GM03348 (cell line): ENCODE results near the gene RAMACL.
"Not testable (repeated sequence)": the region's sequence is repeated elsewhere in the genome, so short reads cannot be mapped to it uniquely, and the experiment has no call there.

Source experiments
- DNase-seq: peaks from one replicate; pipeline ENCODE4 v3.0.0; 2012; ENCODE audit warnings: low spot score

The RAMACL gene

DNA sequence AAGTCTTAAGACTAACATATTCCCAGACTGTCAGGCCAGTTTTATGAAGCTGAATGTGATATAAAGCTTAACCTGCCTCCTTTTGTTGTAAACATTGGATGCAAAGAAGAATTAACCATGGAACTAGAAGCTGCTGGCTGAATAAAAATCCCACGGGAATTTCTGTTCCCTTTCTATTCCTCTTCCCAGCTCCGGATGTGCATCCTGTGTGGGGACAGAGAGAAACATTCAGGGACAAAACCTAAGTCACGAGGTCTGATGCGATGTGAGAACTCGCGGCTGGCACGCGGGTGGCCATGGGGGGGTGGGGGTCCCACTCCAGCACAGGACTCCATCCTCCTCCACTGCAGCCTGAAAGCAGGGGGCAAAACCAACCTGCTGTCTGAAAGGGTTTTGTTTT lies 32.2 kb downstream of the RAMACL start:
- no peak for DNase-seq

DNA sequence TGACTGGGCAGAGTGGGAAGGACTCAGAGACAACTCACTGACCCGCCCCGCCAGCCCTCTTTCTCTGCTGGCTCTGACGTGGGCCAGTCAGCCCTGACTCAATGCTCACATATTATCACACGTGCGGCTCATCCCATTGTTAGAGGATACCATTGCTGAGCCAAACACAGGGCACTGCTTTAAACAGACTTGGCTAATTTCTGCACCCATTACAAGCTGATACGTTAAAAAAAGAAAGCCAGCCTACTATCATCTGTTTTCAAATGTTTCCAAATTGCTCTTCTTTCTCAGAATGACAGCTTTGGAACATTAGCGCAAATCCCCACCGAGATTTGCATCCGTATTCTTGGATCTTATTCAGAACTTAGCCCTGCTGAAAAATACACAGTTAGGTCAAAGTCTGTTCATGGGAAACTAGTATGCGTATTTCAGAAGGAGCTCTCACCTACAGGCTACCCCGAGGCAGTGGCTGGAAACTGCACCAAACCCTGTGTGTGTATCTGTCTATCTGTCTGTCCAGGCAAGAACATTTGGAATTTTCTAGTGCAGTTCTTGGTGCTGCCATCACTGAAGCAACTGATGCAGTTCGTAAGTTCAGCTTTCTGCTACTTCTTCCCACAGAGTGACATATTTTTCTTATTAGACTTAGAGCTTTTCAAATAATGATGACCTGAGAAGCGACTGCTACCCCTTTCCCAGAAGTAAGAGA lies 32.8 kb downstream of the RAMACL start:
- DNase-seq: peak; percentile 86

DNA sequence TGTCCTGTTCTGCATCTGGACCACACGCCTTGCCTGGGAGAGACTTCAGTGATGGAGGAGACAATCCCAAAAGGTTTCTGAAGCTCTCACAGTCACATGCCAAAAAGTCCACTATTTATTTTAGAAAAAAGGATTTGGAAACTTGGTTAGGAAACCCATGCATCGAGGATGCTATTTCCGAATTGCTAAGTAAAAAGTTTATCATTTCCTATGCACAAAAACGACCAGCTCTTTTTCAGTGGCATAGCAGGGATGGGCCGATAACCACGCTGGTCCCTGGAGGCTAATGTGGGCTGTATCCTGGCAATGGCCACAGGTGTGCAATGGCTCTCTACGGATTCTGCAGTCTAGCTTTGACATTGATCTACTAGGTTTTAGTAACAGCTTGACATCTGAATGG lies 33.9 kb downstream of the RAMACL start:
- DNase-seq: no peak

DNA sequence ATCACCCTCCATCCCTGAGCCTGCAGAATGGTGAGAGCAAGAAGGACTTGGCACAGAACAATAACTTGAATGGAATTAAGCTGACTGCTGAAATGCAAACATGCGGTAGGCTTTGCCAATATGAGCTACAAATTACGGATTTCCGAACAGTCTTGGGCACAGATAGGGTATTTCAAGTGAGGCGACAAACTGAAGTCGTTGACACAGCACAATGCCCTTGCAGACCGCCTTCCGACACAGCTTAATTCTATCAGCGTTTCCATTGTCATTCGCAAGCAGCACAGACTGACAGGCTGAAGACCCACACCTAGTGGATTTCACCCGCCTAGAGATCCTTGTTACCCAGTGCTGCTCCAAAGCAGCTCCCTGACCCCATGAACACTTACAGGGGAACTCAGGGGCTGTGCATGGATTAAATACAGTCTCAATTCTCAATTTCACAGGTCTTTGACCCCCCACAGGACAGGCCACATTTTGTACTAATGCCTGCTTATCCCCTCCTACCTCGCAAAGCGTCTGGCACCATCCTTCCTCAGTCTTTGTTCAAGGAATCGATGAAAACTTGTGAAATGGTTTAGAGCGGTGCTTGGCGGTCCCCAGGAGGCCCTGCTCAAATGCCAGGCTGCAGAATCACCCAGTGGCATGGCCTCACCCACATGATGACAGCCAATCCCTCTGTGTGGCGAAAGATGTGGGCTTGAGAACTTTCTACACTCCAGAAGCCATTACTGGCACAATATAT lies 34.6 kb downstream of the RAMACL start:
- no peak for DNase-seq

DNA sequence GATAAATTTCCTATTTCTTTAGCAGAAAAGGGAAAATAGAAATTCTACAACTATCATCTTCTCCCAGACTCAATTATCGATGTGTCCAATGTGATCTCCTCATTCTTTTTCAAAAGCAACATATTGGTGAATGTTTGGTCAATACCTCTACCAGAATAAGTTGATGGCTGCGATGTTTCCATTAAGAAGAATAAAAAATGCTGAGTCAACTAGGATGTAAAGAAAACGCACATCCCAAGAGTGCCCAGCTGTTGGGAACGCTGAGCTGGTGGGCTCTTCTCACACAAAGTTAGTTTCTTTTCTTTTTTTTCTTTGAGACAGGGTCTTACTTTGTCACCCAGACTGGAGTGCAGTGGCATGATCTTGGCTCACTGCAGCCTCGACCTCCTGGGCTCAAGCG lies 39.8 kb downstream of the RAMACL start:
- no peak for DNase-seq

DNA sequence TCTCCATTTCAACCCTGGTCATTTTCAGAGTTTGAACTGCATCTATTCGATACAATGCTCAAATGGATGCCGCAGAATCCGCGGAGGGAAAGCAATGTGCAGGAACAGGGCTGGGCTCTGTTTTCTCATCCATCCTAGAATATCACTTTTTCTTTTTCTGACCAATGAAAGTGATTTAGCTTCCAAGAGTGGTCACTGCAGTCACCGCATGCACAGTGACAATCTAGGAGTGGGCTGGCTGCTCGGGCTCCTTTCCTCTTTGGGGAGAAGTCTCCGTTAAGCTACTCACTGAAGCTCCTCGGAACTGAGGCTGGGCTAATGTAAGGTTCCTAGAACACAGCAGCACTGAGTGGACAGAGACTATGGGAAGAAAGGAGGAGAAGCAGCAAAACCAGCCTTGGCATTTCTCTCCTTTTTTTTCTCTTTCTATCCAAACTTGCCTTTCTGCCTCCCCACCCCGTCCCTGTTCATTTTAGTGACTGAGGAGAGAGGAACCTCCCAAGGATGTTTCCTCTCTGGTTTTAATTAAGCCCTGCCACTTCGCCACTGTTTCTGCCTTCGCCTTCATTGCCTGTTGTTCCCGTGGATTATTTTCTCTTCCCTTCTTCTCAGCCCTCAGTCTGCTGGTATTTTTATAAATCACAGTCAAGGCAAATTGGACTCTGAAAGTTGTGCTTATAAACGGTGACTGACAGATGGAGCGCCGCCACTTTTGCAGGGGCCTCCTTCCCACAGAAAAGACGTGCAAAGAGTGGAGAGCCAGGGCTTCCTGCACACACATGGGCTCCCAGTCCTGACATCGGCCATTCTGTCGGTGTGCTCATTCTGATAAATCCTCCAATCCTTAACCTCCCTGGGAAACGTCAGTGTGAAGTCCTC lies 41.1 kb downstream of the RAMACL start:
- no peak for DNase-seq

DNA sequence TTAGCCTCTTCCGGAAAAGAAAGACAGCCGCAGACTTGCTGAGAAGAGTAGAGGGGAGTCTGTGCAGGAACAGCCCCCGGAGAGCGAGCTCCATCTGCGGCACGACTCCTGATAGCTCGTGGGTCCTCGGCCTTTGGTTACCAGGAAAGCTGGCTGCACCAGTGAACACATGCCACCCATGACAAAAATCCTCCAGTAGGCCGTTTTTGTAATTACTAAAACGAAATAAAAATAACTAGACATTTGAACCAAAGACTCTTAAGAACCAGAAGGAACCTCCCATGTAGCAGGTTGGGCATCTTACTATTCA lies 42.2 kb downstream of the RAMACL start:
- DNase-seq: no peak

DNA sequence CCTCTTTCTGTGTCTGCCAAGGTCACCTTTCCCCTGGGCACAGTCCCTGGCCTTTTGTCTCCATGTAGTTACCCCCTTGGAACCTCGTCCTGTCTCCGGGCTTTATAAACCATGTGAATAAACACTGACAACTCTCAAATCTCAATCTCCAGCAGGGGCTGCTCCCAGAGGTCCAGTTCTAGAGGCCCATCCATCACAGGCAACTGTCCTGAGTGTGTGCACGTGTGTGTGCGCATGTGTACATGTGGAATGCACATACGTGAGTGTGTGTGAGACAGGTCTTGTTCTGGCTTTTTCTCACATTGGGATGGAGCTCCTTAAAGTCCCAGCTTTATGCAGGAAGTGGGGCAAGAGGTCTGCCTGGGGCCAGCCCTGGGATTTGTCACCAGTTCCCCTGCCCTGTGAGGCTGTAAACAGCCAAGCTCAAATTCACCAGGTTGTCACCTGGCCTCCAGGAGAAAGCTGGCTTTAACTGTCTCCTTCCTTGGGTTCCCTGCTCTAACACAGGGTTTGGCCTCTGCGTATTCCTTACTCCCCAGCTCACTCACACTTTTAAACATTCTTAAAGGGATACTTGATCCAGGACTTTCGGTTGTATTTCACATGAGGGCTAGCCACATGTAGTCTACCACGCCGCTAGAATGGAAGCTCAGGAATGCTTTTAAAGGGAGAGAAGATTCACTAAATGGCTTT lies 42.7 kb downstream of the RAMACL start:
- no peak for DNase-seq

DNA sequence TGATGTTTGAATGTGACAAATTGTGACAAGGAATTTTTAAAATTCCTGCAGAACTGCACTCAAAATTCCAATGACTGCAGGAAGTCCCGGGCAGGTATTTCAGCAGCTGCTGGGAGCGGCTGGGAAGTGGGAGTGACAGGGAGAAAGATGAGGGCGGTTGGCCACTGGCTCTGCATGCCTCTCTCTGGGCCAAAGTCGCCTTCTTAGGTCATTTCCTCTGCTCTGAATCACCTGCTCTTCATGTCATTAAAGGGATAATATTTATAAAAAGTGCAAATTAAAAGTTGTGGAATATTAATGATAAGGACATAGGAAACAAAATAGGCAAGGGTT lies 43.9 kb downstream of the RAMACL start:
- DNase-seq: no peak

DNA sequence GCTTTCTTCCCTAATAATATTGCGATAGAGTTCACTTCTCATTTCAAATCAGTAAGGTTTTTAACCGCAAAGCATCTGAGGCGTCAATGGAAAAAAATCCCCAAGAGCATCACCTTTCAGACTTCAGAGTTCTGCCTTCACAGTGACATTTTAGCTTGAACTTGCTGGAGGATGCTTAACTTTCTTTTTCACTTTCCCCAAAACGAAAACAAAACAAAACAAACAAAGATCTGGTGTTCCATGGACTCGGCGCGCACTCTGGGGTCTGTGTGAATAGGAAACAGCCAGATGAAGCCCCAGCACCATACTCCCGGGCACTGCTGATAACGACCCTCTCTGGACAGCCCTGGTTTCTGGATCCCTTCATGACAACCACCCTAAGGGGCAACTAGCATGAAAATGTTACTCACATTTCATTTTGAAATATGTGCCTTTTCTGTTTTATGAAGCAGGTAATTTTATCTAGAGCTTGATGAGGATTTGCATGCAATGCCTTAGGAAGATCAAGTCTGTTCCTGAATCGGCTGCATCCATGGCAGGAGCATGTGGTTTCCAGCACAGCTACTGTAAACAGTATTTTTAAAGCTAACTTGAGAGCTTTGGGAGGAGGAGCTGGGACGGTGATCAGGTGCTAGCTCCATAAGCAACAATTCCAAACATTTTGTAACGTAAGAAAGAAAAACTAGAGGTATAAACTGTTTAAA lies 44.5 kb downstream of the RAMACL start:
- no peak for DNase-seq

DNA sequence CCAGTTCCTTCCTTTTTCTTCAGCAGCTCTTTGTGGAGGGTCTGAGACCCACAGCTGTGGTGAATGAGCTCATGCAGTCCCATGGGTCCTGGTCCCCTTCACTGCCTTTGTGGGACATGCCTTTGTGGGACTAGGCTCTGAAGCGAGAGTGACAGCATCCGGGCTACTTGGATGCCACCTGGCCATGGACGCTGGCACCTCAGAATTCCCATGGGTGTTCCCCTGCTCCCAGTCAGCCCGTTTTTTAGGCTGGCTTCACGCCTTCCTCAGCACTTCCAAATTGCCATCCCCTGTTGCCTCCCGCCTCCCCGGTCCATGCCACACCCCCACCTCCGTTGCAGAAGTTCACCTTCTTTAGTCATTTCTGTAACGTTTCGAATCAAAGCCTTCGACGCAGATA lies 45.1 kb downstream of the RAMACL start:
- DNase-seq: no peak

DNA sequence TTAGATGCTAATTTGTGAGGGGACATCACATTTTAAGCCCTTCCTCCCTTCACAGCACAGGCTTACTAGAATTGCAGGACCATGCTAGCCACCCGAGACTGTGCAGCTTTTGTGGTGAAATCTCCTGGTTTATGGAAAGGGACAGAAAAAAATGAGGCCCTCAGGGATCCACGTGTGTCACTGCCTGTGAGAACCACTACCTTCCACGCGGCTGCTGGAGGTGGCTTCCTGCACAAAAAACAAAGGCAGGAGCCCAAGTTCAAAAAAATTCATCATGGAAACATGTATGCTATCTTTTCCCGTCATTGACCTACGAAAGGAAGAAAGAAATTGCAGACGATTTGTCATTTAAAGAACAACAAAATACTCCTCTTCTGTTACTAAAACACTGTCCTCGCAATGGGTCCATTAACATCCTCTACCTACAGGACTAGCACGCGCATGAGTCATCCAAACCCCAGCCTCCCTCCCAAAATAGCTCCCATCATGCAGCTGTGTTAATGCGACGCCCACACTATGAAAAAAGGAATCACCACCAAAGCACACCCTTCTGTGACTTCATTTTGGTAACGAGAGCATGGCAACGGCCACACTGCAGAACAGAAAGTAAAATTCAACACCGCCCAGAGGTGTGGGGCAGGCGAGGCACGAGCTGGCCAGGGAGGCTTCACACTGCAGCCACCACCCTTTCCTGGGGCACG lies 45.7 kb downstream of the RAMACL start:
- DNase-seq: no peak

DNA sequence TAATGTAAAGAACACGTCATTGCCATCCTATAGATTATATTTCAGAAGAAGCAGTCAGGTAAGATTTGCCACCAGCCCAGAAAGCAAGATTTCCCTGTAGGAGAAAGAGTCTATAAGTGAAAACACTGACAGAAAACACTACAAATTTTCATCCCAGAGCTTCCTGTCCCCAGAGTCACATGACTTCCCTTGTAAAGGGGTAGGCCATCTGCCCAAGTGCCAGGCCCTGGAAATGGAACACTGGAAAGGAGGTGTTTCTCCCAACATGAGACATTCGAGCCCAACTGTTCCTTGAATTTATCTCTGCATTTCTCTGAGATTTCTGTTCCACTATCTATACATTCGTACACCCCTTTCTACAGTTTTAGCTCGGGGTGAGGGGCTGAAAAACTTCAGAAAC lies 46.9 kb downstream of the RAMACL start:
- no peak for DNase-seq

DNA sequence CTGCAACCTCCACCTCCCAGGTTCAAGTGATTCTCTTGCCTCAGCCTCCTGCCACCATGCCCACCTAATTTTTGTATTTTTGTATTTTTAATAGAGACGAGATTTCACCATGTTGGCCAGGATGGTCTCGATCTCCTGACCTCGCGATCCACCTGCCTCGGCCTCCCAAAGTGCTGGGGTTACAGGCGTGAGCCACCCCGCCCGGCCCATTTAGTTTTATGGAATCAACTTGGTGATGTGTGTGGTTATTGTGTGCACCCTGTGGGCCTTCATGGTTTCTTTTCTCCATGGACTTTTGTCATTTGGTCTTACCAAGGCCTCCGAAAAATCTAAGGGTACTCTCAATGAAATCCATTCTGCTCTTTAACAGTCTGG lies 47.5 kb downstream of the RAMACL start:
- DNase-seq: not testable (repeated sequence)

DNA sequence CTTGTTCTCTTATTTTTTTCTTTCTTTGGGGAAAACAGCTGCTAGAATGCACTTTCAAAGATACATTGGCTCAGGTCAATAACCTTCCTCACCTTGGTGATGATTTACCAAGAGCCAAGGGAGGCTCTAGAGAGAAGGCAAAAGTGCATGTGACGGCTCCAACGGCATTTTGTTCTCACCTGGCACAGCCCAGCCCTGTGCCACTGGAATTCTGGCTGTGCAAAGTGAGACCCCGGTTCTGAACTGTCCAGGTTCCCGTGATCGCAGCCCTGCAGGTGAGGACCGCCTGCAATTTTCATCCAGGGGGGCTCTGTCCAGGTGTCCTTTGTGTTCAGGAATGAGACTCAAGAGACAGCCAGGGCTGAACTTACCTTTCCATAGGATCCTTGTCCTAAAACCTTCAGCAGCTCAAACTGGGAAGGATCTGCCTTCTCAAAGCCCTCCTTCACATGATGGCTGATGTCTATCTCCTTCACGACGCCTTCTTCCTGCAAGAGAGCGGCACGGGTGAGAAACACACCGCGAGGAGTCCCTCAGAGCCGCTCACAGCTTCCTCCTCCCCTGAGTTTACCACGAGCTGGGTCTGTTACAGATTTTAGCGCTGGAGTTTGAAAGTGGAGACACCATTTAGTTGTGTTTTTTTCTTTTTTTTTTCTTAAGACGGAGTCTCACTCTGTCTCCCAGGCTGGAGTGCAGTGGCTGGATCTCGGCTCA lies 48.0 kb downstream of the RAMACL start:
- no peak for DNase-seq

DNA sequence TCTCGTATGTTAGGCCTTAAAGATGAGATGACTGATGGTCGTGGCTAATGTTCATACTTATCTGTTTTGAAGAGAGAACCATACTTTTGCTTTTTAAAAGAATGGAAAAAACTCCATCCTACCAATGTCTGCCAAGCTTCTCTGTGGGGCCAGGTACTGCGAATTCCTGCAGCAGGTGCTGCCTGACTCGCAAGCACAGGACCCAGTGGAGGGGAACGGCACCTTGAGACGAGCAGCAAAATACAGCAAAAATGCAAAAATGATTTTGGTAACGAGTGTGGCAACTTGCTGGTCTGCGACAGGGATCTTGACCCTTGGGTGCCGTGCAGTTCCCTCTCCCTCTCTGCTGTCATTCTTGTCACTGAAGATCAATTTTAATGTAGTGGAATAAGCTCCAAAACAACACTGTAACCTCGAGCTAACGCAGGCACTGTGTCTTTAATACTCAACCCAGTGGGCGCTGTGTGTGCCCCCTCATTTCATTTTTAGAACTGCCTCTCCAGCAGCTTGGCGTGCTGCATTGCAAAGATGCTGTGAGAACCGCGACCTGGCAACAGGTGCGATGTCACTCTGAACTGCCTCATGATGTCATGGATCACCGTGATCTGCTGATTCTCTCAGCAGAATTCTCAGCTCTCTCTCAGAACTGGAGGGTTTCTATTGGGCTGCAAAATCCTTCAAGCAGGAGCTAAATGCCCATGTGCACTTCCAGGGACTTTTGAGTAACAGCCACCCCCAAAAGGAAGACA lies 51.6 kb downstream of the RAMACL start:
- DNase-seq: no peak

DNA sequence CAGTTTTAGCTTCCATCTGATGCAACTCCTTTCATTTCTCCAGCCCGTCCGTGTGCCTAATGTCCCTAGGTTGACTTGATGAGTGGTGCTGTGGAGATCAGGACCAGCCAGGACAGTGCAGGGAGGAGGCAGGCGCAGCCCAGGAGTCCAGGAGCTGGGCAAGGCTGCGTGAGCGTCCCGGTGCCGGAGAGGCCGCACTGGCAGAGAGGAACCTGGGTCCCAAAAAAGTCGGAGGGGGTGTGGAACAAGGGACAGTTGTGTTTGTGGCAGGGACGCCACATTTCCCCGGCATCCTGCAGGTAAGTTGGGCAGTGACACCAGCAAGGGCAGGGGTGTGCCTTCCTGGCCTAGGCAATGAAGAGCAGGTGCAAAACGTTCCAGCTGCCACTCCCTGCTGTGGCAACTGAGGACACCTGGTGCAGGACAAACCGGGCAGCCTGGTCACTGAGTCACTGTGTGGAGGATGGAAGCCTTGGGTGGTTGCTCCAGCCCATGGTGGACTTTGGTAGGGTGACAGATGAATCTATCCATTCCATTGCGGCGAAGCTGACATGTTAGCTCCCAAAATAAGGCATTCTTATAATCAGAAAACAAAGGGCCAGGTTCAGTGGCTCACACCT lies 53.2 kb downstream of the RAMACL start:
- no peak for DNase-seq
